NCI-H1930 (cell line): ENCODE measurements around the gene KRT78.

Experiments
- DNase-seq, 2 experiments: peaks; one replicate each; lab custom pipeline; 2025; lab: John Stamatoyannopoulos, UW

The KRT78 gene

DNA sequence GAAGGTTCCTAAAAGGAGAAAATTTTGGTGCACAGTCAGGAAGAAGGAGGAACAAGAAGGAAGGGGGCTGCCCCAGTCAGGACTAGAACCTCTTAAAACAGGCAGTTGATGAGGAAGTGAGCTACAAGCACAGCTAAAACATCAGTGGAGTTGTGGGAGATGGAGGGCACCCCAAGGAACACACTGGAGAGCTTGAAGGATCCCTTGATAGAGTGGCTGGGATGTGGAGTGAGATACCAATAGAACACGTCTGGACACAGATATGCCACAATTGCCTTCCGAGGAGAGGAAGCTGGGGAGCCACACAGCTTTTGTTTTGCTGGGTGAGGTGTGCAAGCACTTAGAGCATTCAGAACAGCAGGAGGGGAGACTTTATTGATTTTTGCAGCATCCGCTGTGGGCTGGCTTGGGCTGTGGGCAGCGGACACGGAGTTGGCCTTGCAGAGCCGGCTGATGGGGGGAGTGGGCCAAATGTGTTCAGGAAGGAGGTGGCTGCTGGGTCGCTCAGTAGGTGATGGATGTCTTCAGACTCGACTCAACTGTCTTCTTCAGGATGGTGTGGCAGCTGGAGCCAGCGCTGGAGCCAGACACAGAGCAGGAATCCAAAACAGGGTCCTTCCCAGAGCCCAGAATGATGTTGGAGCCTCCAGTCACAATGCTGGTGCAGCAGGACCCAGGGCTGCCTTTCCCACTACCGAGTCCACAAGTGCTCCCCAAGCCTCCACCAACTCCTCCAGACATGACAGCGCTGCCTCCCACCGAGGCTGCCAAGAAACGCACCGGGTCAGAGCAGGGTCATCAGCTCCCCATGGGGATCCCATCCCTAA is 10.0 kb downstream of the KRT78 start:
- no peak for DNase-seq

DNA sequence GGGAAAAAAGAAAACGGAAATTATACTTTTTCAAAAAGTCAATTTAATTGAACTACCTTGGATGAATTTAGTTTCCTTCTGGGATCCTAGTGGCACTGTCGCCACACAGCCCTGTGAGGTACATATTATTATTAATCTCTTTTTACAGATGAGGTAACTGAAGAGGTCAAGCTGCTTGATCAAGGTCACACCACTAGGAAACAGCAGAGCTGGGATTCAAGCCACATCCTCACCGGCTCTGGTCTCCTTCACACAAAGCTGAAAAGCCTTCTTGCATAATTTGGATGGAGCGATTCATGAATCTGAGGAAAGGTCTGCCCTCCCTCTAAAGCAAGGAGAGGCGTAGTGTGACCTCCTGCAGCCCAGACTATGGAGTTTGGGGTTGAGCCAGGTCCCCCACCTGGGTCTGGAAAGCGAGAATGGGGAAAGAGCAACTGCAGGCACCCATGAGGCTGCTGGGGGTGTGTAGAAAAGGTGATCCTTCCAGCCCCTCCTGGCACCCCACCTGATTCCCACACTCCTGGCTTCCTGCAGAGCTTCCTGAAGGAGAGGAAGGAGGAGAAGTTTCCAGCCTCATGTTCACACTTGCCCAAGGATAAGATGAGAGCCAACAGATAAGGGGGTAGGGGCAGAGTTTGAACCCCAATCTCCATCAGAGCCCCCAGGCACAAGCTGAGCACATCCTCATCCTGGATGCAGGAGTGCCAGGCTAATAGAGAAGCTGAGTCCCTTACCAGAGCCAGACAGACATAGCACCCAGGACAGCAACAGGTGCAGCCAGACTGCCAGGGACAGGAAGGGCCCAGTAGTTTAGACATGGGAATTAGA is 10.8 kb downstream of the KRT78 start:
- DNase-seq = no peak

DNA sequence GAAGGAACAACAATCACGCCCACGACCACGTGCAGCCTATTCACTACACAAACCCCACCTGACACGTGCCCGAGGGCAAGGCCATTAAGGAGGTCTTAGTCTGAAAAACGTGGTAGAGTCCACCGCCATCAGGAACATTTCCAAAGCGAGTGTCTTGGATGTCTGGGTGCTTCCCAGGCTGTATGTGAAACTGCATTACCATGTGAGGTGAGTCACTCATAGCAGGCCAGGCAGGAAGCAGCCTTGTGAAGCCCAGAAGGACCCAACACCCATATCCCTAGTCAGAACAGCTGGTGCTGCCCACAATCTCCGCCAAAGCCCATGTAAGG is 11.4 kb downstream of the KRT78 start:
- no peak for DNase-seq

DNA sequence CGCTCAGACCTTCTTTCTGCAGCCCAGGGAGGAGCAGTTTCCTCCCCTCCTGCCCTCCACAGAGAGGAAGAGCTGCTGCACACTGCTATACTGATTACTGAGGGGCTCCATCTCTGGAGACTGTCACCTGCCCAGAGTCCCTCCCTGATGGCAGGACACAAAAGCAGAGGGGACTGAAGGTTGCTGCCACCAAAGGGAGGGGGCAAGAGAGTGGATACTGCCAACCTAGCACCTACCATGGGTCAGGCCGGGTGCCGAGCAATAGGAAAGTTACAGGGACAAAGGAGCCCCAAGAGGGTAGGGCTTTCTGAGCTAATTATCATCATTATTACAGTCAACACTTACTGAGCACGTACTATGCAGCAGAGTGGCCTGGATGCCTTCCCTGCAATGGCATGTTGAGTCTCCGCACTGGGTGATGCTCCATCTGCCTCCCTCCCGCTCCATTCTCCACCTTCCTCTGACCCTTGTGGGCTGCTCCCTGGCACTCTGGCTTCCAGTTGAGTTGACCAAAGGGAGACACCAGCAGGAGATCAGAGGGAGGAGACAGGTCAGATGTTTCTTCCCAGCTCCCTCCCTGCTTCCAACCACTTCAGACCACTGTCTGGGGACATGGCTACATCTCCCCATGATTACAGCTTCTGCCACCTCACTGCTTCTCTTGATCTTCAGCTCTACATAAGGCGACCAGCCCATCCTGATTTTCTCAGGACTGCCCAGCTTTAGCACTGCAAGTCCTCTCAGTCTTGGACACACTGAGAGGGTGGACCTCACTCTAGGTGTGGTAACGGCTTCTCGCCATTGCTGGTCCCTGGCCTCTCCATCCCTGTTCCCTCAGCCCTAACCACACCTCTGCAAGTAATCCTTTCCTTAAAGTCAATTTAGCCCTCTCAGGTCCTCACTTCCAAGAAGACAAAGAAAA is 12.0 kb downstream of the KRT78 start:
- DNase-seq = no peak

DNA sequence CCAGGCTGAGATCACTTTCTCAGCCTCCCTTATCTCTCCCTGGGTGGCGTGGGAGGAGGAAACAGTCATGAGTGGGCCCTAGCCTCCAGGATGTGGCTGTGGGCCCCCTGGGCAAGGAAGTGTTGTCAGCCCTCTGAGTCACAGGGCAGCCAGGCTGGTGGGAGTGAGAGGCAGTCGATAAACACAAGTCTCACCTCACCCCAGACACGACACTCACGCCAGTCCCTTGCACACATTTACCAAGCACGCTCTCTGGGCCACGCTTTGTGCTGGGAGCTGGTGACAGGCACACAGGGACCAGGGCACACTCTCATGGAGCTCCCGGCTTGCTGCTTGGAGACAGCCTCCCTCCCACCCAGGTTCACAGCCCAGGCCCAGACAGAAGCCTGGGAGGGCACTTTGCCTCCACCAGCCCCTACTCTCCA is 12.7 kb downstream of the KRT78 start:
- no peak for DNase-seq

DNA sequence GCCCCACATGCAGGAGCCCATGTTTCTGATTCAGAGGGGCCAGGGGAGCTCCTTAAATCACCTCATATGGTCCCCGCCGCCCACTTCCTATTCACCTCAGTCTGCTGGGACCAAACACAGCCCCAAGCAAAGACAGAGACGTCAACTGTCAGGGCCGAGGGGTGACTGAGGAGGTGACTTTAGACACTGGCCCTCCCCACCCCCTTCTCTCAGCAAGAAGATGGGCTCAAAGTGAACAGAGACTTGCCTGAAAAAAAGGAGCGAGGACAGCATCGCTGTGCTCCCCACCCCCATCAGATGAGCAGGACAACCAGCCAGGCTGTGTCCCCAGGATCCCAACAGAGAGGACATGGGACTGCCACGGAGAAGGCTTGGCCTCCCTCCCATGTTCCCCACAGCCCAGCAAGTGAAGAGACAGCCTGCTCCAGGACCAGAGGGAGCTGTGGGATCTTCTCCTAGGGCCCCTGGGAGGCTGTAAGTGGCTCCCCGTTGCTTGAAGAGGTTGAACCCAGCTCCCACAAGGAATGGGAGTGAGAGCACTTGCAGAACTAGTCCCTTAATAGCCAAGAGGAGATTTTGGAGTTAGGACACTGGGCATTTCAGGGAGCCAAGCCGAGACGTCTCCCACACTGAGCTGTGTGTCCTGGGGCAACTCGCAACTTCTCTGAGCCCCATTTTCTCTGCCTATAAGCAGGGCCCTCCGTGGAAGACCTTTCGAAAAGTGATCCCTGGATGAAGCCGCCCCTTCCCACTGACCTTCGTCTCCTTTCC is 13.3 kb downstream of the KRT78 start:
- DNase-seq = no peak

DNA sequence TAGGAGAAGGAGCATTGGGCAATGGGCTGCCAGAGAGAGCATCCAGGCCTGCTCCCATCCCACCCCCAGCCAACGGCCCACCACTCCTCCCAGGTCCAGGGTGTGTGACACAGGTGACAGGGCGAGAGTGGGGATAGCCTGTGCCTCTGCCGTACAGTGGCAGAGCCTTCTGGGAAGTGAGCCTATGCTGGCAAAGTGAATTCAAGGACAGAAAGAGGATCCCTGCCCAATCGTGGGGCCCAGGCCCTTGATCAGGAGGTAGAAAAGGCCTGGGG is 14.1 kb downstream of the KRT78 start:
- no peak for DNase-seq

DNA sequence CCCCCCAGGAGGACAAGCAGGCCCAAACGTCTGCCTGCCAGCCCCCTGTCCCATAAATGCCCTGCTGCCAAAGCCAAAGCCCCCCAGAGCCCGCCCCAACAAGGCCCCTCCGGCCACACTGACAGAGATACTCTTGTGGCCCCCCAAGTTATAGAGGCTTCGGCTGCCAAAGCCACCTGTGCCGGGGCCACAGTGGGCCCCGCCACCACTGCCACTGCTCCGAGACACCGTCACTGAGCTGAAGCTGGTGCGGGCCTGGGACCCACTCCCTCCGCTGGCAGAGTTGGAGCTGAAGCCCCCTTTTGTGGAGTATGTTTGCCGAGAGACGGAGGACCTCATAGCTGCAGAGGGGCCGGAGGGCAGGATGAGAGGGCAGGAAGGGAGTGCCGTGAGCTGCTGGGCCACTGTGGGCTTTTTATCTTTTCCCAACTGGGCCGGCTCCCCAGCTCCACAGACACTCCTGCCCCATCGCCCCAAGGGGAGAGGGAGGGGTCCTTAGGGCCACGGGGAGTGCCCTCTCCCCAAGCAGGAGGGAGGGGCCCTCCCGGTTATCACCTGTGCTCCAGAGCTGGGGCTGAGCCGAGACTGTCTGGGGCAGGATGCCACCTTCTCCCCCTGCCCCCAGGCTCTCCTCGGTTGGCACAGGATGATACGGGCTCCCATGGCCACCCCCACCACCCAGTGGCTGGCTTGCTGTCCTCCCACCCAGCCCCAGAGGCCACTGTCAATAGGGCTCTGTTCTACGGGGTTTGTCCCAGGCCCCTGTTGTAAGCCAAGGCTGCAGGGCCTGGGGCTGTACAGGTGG is 14.7 kb downstream of the KRT78 start, which contains the start of gene KRT79:
KRT79 (minus strand) TSS at position 390 of the 805 bp plus-strand sequence; CDS start at position 339, 51 bp downstream.
- no peak for DNase-seq

DNA sequence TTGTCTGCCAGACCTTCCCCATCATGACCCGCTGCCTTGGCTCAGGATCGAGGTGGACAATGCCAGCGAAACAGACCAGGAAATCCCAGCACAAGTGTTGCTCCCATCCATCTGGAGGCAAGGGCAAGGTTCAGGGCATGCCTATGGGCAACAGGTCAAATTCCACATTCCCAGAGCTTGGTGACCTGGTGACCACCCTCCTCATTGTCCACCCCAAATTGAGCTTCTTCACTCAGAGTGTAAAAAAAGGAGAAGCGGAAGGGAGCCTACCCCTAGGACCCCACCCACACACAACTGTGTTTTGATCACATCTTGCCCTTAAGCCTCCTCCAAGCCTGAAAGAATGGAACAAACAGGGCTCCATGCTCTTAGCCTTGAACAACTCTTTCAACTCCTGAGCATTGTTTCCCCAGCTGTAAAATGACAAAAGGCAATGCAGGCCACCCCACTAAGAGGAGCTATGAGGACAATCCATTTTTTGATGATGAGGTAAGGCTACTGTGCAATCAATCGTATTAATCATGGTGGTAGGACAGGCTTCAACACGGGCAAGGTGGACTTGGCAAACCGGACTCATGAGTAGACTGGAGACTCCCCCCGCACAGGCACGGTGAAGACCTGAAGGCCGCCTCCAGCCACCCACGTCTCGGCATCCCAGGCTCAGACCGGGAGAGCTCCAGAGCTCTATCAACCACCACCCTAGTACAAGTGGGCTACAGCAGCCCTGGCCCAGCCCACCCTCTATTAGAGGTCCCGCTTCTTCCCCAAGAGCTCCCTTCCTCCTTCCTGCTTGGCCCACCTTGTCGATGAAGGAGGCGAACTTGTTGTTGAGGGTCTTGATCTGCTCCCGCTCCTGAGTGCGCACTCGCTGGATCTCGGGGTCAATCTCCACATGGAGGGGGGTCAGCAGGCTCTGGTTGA is 15.5 kb downstream of the KRT78 start:
- DNase-seq = no peak

DNA sequence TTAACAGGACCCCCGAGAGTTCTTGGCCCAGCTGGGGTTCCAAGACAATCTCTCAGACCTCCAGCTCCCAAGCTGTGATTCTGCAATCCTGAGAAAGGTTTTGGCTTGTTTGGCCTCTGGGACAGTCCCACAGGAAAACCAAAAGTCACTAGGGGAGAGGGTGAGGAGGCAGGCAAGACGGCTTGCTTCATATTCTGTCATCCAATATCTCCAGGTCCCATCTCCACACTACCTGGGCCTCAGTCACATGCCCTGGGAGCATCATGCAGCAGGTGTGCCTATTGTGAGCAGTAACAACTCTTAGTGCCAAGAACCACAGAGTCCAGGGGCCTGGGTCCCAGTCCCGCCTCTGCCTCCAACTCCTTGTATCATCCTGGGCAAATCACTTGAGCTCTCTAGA is 16.3 kb downstream of the KRT78 start:
- DNase-seq = no peak

DNA sequence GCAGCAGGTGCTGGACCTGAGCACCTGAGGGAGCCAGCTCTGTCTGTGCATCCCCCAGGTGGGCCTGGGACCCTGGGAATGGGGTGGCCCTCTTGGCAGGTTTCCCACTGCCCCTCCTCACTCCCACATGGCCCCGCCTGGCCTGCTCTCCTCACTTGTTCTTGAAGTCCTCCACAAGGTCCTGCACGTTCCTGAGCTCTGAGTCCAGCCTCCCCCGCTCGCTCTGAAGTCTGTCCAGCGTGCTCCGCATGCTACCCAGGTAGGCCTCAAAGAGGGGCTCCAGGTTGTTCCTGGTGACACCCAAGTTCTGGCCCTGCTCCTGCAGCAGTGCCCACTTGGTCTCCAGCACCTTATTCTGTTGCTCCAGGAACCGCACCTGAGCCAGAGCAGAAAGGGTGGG is 17.5 kb downstream of the KRT78 start:
- DNase-seq = no peak

DNA sequence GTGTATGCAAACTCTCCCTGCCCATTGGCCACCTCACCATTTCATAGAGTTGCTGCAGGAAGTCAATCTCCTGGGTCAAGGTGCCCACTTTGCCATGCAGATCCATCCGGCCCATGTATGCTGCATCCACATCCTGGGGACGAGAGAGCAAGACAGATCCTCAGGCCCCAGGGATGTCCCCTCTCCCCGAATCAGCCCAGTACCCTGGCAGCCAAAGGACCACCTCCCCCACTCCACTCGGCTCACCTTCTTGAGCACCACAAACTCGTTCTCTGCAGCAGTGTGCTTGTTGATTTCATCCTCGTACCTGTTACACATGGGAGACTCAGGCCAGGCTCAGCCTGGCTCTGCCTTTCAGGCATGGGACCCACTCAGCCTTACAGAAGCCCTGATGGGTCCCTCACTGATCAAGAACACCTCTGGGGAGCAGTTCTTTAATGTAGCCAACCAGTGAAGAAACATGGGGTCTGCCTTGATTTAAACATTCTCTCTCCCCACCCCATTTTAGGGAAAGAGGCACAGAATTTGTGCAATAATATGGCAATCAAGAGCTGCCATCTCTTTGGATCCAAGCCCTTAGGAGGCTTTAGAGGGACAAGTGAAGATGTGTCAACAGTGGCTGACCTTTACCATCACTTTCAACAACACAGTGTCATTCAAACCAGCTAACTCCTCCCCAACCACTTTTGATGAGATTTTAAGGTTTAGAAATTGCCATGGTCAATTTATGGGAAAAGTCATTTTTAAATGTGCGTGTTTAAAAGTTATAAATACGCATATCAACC is 18.6 kb downstream of the KRT78 start:
- DNase-seq = no peak

DNA sequence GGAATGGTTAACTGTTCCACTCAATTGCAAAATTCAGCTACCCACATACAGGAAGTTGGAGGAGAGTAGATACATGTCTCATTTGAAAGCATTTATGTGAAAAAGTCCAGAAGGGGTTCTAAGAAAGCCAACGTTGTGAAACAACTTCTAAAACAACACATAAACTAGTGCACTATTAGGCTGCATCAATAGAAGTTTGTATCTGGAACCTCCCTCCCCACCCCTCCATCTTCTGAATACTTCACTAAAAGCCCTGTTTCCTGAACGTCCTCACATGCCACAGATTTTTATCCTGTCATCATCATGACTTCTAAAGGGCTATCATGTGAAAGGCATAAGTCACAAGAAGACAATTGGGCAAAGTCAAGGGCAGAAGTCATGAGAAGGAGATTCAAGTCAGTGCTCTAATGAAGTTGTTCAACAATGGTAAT is 20.2 kb downstream of the KRT78 start:
- no peak for DNase-seq

DNA sequence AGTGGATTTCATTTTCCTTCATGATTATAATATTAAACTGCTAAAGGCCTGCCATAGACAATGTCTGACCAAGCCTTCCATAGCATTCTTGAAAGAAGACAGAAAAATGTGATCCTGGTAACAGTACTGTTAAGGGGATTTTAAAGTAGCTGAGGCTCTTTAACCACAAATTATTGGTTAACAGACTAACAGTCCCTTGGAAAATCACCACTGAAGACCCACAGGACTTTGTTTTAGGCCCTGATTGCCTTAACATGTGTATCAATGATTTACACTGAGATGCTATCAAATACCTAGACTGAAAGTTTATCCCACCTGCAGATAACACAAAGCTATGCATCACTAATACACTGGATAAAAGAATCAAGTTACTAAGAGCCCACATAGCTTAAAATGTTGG is 20.6 kb downstream of the KRT78 start:
- no peak for DNase-seq

DNA sequence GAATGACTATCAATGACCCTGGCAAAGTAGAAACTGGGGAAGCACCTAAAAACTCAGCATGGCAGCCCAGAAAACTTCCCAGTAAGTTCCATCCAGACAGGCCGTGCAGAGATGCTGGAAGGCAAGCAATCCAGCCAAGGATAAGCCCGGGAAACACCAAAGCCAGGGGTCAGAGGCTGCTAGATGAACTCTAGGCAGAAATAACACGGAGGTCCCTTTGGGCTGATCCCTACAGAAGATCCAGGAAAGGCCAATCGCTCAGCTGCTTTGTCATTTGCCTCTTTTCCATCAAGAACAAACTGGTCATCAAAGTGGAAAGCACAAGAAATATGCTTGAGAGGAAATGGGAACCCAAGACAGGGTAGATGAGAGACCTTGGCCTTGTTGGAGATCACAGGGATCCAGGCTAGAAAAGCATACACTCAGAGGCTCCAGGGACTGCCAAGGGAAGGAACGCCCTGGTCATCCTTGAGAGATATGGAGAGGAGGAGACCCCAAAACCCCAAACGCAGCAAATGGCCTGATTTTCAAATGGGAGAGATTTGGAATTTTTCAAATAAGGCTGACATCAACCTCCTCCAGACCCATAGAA is 21.2 kb downstream of the KRT78 start:
- DNase-seq = no peak

DNA sequence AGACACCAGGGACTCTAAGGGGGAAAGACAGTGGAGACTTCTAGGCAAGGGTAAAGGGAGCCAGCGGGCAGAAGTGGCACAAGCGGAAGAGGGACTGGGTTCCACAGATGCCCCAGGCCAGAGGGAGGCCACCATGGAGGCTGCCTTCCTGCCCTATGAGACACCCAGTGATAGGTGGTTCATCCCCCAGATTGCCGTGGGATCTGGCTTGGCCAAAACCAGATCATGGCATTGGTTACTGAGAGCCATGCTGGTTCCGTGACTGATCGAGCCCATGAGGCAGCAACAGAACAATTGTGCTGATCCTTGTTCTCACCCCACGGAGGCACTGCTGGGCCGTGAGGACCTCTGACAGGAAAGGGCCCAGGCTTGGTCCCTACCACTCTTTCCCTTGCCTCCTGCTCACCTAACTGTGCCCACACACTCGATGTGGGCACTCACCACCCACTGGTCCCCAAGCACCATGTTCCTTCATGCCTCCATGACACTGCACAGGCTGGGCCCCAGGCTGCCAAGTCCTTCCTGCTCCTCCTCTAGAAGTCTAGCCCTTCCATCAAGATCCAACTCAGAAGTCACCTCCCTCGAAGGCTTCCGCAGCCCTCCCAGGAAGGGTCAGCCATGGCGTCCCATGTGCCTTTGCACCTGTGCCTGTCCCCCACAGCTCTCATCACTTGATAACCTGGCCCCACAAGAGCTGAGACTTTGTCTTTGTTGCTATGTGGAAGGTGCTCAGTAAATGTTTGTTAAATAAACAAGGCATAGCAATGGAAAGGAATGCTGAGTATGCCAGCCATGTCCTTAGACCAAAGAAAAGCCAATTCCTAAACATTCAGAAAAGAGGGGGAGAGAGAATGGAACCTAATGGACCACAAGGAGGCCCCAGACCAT is 21.9 kb downstream of the KRT78 start:
- DNase-seq = no peak

DNA sequence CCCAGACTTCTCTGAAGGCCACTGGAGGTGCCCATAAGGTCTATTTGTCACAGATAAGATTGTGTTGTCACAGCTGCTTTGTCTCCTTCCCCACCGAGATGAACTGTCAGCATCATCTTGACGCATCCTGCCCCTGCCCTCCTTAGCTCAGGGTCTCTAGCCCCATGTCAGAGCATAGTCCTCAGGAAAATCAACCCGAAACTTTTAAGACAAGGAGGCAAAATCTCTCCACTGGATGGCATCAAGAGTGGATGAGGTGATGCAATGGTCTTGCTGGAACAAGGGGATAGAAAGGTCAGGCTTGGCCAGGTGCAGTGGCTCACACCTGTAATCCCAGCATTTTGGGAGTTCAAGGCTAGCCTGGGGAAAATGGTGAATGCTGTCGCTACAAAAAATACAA is 22.8 kb downstream of the KRT78 start:
- no peak for DNase-seq
